Calu3 (cell line): ENCODE data around the gene SLC10A6. TPM values are rescaled to one million over a fixed set of nuclear protein-coding genes. Genes with fewer than 3 reads are reported as not detected.

Experiments used
- BruUV-seq: library from RNA; stranded (reverse); fragments of 400-500 nt; replicated peaks from 2 replicates; lab custom pipeline; 2021; lab: Mats Ljungman, UMichigan
- CTCF ChIA-PET: fragments of 300-600 bp; sonication (Branson Sonifier 250); formaldehyde crosslinking; loops from one replicate; lab custom pipeline; 2022; ENCODE audit warnings: antibody characterized with exemption; lab: Charles Lee
- DNase-seq: peaks from one replicate; pipeline ENCODE4 v3.0.0; 2022
- H3K27ac Mint-ChIP-seq: one replicate; pipeline ENCODE4 v1.8.0; 2022; ENCODE audit warnings: mixed read lengths; ENCODE audit not compliant: unreplicated experiment
- H3K27me3 Mint-ChIP-seq: one replicate; pipeline ENCODE4 v1.8.0; 2022; ENCODE audit warnings: mixed read lengths; ENCODE audit not compliant: unreplicated experiment
- H3K36me3 Mint-ChIP-seq: one replicate; pipeline ENCODE4 v1.8.0; 2022; ENCODE audit warnings: mild to moderate bottlenecking, moderate library complexity, mixed read lengths; ENCODE audit not compliant: insufficient read depth, unreplicated experiment
- H3K4me1 Mint-ChIP-seq: one replicate; pipeline ENCODE4 v1.8.0; 2022; ENCODE audit warnings: mild to moderate bottlenecking, low read depth, mixed read lengths; ENCODE audit not compliant: unreplicated experiment
- H3K4me3 Mint-ChIP-seq: one replicate; pipeline ENCODE4 v1.8.0; 2022; ENCODE audit warnings: mild to moderate bottlenecking, low read depth, moderate library complexity, mixed read lengths; ENCODE audit not compliant: unreplicated experiment
- H3K9me3 Mint-ChIP-seq: one replicate; pipeline ENCODE4 v1.8.0; 2022; ENCODE audit warnings: low read depth, mixed read lengths; ENCODE audit not compliant: unreplicated experiment
- intact Hi-C: fragments of 100-400 bp; cut with micrococcal nuclease; formaldehyde crosslinking; loops from one replicate; pipeline ENCODE4 v1.10.0; 2022; ENCODE audit not compliant: unreplicated experiment
- total RNA-seq: library from RNA; stranded (reverse); gene quantifications from 2 replicates; pipeline ENCODE4 v1.2.3, GENCODE V29; 2022
- TF ChIP-seq, protein P1 (sequence below): fragments of 200-600 bp; IDR thresholded peaks from one replicate; pipeline ENCODE4 v1.8.0; 2022; ENCODE audit warnings: antibody characterized with exemption; ENCODE audit not compliant: unreplicated experiment

SLC10A6 gene
- total RNA-seq, 1 experiment from 2014 or later: not detected

GRCh38 chr4:86872135-86872534 is 23.0 kb upstream of the SLC10A6 start:
- Mint-ChIP-seq H3K4me1 (no peaks in the 10 kb centered on the region), H3K36me3 (no peaks in the 10 kb centered on the region), H3K9me3 (no peaks in the 10 kb centered on the region), H3K27me3 (no peaks in the 10 kb centered on the region), H3K4me3 (no peak overlapping the region), H3K27ac (no peak overlapping the region)
- no TSS peak for BruUV-seq
- intact Hi-C loops: no loop called here
- CTCF ChIA-PET: no interaction called here
- no peak for DNase-seq
- TF ChIP-seq, protein P1, sequence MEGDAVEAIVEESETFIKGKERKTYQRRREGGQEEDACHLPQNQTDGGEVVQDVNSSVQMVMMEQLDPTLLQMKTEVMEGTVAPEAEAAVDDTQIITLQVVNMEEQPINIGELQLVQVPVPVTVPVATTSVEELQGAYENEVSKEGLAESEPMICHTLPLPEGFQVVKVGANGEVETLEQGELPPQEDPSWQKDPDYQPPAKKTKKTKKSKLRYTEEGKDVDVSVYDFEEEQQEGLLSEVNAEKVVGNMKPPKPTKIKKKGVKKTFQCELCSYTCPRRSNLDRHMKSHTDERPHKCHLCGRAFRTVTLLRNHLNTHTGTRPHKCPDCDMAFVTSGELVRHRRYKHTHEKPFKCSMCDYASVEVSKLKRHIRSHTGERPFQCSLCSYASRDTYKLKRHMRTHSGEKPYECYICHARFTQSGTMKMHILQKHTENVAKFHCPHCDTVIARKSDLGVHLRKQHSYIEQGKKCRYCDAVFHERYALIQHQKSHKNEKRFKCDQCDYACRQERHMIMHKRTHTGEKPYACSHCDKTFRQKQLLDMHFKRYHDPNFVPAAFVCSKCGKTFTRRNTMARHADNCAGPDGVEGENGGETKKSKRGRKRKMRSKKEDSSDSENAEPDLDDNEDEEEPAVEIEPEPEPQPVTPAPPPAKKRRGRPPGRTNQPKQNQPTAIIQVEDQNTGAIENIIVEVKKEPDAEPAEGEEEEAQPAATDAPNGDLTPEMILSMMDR: no peak

GRCh38 chr4:86870442-86871069 is 21.4 kb upstream of the SLC10A6 start:
- no peaks in the 10 kb centered on the region for H3K27me3 Mint-ChIP-seq
- intact Hi-C loops: no loop called here
- H3K36me3 Mint-ChIP-seq: no peaks in the 10 kb centered on the region
- no peak overlapping the region for H3K4me3 Mint-ChIP-seq
- BruUV-seq: no TSS peak
- H3K4me1 Mint-ChIP-seq: no peaks in the 10 kb centered on the region
- no peak for DNase-seq
- TF ChIP-seq, protein P1: no peak
- H3K27ac Mint-ChIP-seq: no peak overlapping the region
- CTCF ChIA-PET: no interaction called here
- no peaks in the 10 kb centered on the region for H3K9me3 Mint-ChIP-seq

GRCh38 chr4:86857341-86858052 is 8.3 kb upstream of the SLC10A6 start:
- CTCF ChIA-PET: interaction anchor here (0.7 kb wide), 1 partner anchor 31 kb away, joined by 3 read pairs; no protein-coding TSS in a partner anchor
- TF ChIP-seq, protein P1: no peak

GRCh38 chr4:86856896-86857295 is 7.7 kb upstream of the SLC10A6 start:
- Mint-ChIP-seq H3K27me3 (no peaks in the 10 kb centered on the region), H3K36me3 (no peaks in the 10 kb centered on the region), H3K4me3 (no peak overlapping the region), H3K9me3 (no peaks in the 10 kb centered on the region), H3K27ac (no peak overlapping the region), H3K4me1 (peaks cover 19% of the 10 kb centered on the region)
- BruUV-seq: no TSS peak
- CTCF ChIA-PET: interaction anchor here (0.7 kb wide), 1 partner anchor 31 kb away, joined by 3 read pairs; no protein-coding TSS in a partner anchor
- TF ChIP-seq, protein P1: no peak
- intact Hi-C loops: no loop called here
- no peak for DNase-seq

More at GRCh38 chr4:86857341-86858052, 8.3 kb upstream of the SLC10A6 start:
- H3K4me3 Mint-ChIP-seq: no peak overlapping the region
- no peak overlapping the region for H3K27ac Mint-ChIP-seq
- H3K36me3 Mint-ChIP-seq: no peaks in the 10 kb centered on the region
- peaks cover 19% of the 10 kb centered on the region for H3K4me1 Mint-ChIP-seq
- no peaks in the 10 kb centered on the region for H3K27me3 Mint-ChIP-seq
- DNase-seq: no peak
- H3K9me3 Mint-ChIP-seq: no peaks in the 10 kb centered on the region
- no TSS peak for BruUV-seq
- intact Hi-C loops: no loop called here
